ENCODE results near the gene TANC1. TPM values are rescaled to one million over a fixed set of nuclear protein-coding genes. Genes with fewer than 3 reads are reported as not detected.

Gene TANC1
- total and polyA plus RNA-seq, 2 of the 4 experiments (the other 2 are of a cell fraction), result 10.2 to 12.9 TPM

DNA sequence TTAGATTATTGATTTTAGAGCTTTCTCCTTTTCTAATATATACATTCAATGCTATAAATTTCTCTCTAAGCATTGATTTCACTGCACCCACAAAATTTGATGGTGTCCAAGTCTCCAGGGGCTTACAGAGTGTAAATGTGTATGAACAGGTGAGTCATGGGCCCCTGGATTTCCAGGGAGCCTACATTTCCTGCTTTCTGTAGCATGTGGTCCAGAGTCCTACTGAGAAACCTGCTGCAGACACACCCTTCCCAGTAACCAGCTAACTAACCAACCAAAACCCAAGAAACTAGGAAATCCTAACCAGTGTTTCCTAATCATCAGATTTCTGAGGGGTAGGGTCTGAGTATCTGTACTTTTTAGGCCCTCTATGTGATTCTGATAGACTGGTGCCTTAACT lies 39.5 kb upstream of the TANC1 start:
- Histone ChIP-seq H2BK120ac (ENCODE audit: low read depth, low read length) (no peak overlapping the region), H3K56ac (ENCODE audit: extremely low read depth, insufficient read depth, low read length) (no peak overlapping the region), H2BK5ac (ENCODE audit: low read depth, low read length, poor library complexity, severe bottlenecking) (no peak overlapping the region), H3K27ac (ENCODE audit: insufficient read depth, low read length) (no peak overlapping the region), H2BK20ac (ENCODE audit: low read depth, low read length) (no peak overlapping the region; the same call in 1 of the 2 replicates), H3K36me3 (ENCODE audit: control insufficient read depth, insufficient read depth, low read length) (no peaks in the 10 kb centered on the region), H2AK5ac (ENCODE audit: low read depth, low read length) (no peak overlapping the region), H3K18ac (ENCODE audit: low read depth, low read length) (no peak overlapping the region), H4K5ac (ENCODE audit: low read depth, low read length) (no peak overlapping the region), H3K23ac (ENCODE audit: low read depth, low read length) (no peak overlapping the region), H3K9me3 (ENCODE audit: control insufficient read depth, insufficient read depth, low read length) (peaks cover 5% of the 10 kb centered on the region), H4K20me1 (ENCODE audit: insufficient read depth, low read length) (no peaks in the 10 kb centered on the region), H2AK9ac (replicated peaks; ENCODE audit: low read depth, low read length, poor library complexity) (no peak overlapping the region), H3K79me1 (ENCODE audit: low read depth in 1 of 2, low read length in 2 of 2) (no peaks in the 10 kb centered on the region), H3K9ac (ENCODE audit: low read depth, low read length) (no peak overlapping the region), H2AFZ (replicated peaks; ENCODE audit: low read length, poor library complexity) (no peak overlapping the region), H3K14ac (replicated peaks; ENCODE audit: low read depth, low read length) (no peak overlapping the region), H4K91ac (ENCODE audit: insufficient read depth, low read depth, low read length) (no peak overlapping the region), H4K8ac (ENCODE audit: low read depth in 2 of 2, low read length in 2 of 2) (no peak overlapping the region), H3K9me1 (ENCODE audit: insufficient read depth, low read length) (0 out of 2 replicates have a peak, but pooled peaks cover 5% of the 10 kb centered on the region), H3K4me1 (ENCODE audit: control insufficient read depth, insufficient read depth, low read length) (peaks cover 6% of the 10 kb centered on the region; the same call in 1 of the 2 replicates), H3K4me3 (ENCODE audit: insufficient read depth, low read depth, low read length) (no peak overlapping the region), H3K4me2 (ENCODE audit: low read depth, low read length) (no peak overlapping the region), H2BK15ac (ENCODE audit: low read depth, low read length) (no peak overlapping the region), H3K4ac (ENCODE audit: low read depth, low read length) (no peak overlapping the region), H3K27me3 (ENCODE audit: control insufficient read depth, insufficient read depth, low read length) (no peaks in the 10 kb centered on the region)
- TF ChIP-seq RCOR1 (IDR thresholded peaks at IDR 0.05; ENCODE audit: insufficient replicate concordance, low read length), result no peak
- no peak for TF ChIP-seq CEBPB (IDR thresholded peaks at IDR 0.05; ENCODE audit: low read depth, low read length)
- TF ChIP-seq, protein P1, sequence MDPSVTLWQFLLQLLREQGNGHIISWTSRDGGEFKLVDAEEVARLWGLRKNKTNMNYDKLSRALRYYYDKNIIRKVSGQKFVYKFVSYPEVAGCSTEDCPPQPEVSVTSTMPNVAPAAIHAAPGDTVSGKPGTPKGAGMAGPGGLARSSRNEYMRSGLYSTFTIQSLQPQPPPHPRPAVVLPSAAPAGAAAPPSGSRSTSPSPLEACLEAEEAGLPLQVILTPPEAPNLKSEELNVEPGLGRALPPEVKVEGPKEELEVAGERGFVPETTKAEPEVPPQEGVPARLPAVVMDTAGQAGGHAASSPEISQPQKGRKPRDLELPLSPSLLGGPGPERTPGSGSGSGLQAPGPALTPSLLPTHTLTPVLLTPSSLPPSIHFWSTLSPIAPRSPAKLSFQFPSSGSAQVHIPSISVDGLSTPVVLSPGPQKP (IDR thresholded peaks at IDR 0.05; ENCODE audit: borderline replicate concordance, low read depth, low read length), result no peak
- TF ChIP-seq, protein P2, sequence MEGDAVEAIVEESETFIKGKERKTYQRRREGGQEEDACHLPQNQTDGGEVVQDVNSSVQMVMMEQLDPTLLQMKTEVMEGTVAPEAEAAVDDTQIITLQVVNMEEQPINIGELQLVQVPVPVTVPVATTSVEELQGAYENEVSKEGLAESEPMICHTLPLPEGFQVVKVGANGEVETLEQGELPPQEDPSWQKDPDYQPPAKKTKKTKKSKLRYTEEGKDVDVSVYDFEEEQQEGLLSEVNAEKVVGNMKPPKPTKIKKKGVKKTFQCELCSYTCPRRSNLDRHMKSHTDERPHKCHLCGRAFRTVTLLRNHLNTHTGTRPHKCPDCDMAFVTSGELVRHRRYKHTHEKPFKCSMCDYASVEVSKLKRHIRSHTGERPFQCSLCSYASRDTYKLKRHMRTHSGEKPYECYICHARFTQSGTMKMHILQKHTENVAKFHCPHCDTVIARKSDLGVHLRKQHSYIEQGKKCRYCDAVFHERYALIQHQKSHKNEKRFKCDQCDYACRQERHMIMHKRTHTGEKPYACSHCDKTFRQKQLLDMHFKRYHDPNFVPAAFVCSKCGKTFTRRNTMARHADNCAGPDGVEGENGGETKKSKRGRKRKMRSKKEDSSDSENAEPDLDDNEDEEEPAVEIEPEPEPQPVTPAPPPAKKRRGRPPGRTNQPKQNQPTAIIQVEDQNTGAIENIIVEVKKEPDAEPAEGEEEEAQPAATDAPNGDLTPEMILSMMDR (conservative IDR thresholded peaks at IDR 0.05; ENCODE audit: low read depth, low read length), result no peak
- TF ChIP-seq NFE2L2 (IDR thresholded peaks at IDR 0.05; ENCODE audit: low read depth, low read length), result no peak
- no peak for TF ChIP-seq MXI1 (IDR thresholded peaks at IDR 0.05; ENCODE audit: borderline replicate concordance, low read depth, low read length)
- no peak for TF ChIP-seq MAZ (IDR thresholded peaks at IDR 0.05; ENCODE audit: borderline replicate concordance, low read depth, low read length)
- TF ChIP-seq MAFK (IDR thresholded peaks at IDR 0.05; ENCODE audit: low read depth, low read length), result no peak
- TF ChIP-seq RAD21 (IDR thresholded peaks at IDR 0.05; ENCODE audit: low read length), result no peak
- TF ChIP-seq POLR2A (IDR thresholded peaks at IDR 0.05; ENCODE audit: low read depth, low read length), result no peak
- no peak for TF ChIP-seq CHD1 (IDR thresholded peaks at IDR 0.05; ENCODE audit: low read depth, low read length)
- in situ Hi-C loops (cut with MboI; ENCODE audit: low sequenced_read_pairs), result no loop called here
- BruUV-seq (replicated peaks), result no TSS peak
- intact Hi-C loops (cut with micrococcal nuclease), result no loop called here
- ATAC-seq (ENCODE audit: low read depth) (no peak), DNase-seq (no peak)
- POLR2A ChIA-PET (ENCODE audit: unreplicated experiment), result no interaction called here
- dilution Hi-C loops (cut with HindIII; ENCODE audit: low sequenced_read_pairs, unreplicated experiment), result no loop called here
- CTCF ChIA-PET, result no interaction called here

All from IMR-90 (cell line).